Left lung (tissue), 10 donors: ENCODE measurements around the gene RNF213. TPM values are rescaled to one million over a fixed set of nuclear protein-coding genes. Genes with fewer than 3 reads are reported as not detected.
A peak's percentile ranks its signal among the peaks of the same experiment; 100 is the strongest.

Experiments
- ATAC-seq: fragments of 200-7000 bp; cut with Tn5 transposase; one replicate; pipeline ENCODE4 v1.9.1; 2020; ENCODE audit warnings: moderate library complexity
- DNase-seq, 4 donors: peaks; one replicate each; pipeline ENCODE4 v3.0.0-alpha.2; 2013 to 2020
- H3K27ac ChIP-seq, 2 donors: fragments of 200-600 bp; sonication (generic) in 1 of 2; one replicate each; pipeline versions ENCODE4 v1.5.0 to v1.8.0; 2020 to 2021
- H3K27me3 ChIP-seq, 2 donors: fragments of 200-600 bp; sonication (generic) in 1 of 2; one replicate each; pipeline versions ENCODE4 v1.5.0 to v1.8.0; 2020 to 2021
- H3K36me3 ChIP-seq, 2 donors: fragments of 200-600 bp; sonication (generic) in 1 of 2; one replicate each; pipeline versions ENCODE4 v1.5.0 to v1.8.0; 2020 to 2021
- H3K4me1 ChIP-seq, 2 donors: fragments of 200-600 bp; one replicate each; pipeline ENCODE4 v1.8.0; 2021
- H3K4me3 ChIP-seq, 2 donors: fragments of 200-600 bp; sonication (generic) in 1 of 2; one replicate each; pipeline versions ENCODE4 v1.5.0 to v1.8.0; 2020 to 2021; ENCODE audit warnings: mild to moderate bottlenecking in 1 of 2
- H3K9me3 ChIP-seq, 2 donors: fragments of 200-600 bp; sonication (generic) in 1 of 2; one replicate each; pipeline versions ENCODE4 v1.5.0 to v1.8.0; 2020 to 2021
- CTCF ChIP-seq, 2 donors: fragments of 200-600 bp; sonication (generic) in 1 of 2; IDR thresholded peaks; one replicate each; pipeline versions ENCODE4 v1.5.0 to v1.8.0; 2021; ENCODE audit warnings: antibody characterized with exemption in 2 of 2
- intact Hi-C, 2 donors: fragments of 100-400 bp; cut with DNase I; formaldehyde crosslinking; loops; one replicate each; pipeline versions ENCODE4 v1.11.2 to v1.14.2; 2022
- polyA plus RNA-seq, 6 donors: library from polyadenylated mRNA; unstranded; fragments of 120-200 nt; gene quantifications; one replicate each; pipeline ENCODE4 v1.2.1, GENCODE V29; 2013; ENCODE audit not compliant: insufficient read length in 6 of 6
- total RNA-seq, 2 donors: library from RNA; stranded (reverse); fragmentation: NEBNext Ultra II Directional; extraction: Animal tissue kit (Norgen Biotek cat#: 25700); gene quantifications; one replicate each; pipeline ENCODE4 v1.2.1, GENCODE V29; 2021
- donor health status: DM: no; HTN: yes; CAD: no.
- donor health status: DM: no; HTN: no; CAD: no.

The RNF213 gene
- total and polyA plus RNA-seq, 8 donors = 89.0 to 264 (median 103) TPM

- H3K27ac ChIP-seq = peak overlapping the region in 1 of 2 donors; percentile 16
- no peak for TF ChIP-seq CTCF (IDR thresholded peaks at IDR 0.05)
- intact Hi-C loops = no loop called here
- peaks cover 9 to 29% of the 10 kb centered on the region in 2 donors for H3K4me1 ChIP-seq
- H3K4me3 ChIP-seq = no peak overlapping the region
- DNase-seq (peak in 1 of 4 donors; percentile 75), ATAC-seq (no peak)
- H3K9me3 ChIP-seq = no peaks in the 10 kb centered on the region
- no peaks in the 10 kb centered on the region for H3K27me3 ChIP-seq
- H3K36me3 ChIP-seq = peaks cover 0 to 86% of the 10 kb centered on the region in 2 donors
Observed at GRCh38 chr17:80277751-80278671, 17.4 kb downstream of the RNF213 start.

- Histone ChIP-seq H3K36me3 (peaks cover 0 to 87% of the 10 kb centered on the region in 2 donors), H3K27ac (peak overlapping the region; percentile 5 to 53), H3K4me3 (no peak overlapping the region), H3K27me3 (no peaks in the 10 kb centered on the region), H3K4me1 (peaks cover 9 to 28% of the 10 kb centered on the region in 2 donors), H3K9me3 (no peaks in the 10 kb centered on the region)
- intact Hi-C loops = no loop called here
- no peak for TF ChIP-seq CTCF (IDR thresholded peaks at IDR 0.05)
- peak in 3 of 4 donors; percentile 53 to 80 (median 74) for DNase-seq
- ATAC-seq = peak; percentile 94
Observed at GRCh38 chr17:80279895-80280294, 19.2 kb downstream of the RNF213 start.

GRCh38 chr17:80281516-80281915, 20.9 kb downstream of the RNF213 start:
- ATAC-seq (no peak), DNase-seq (peak in 1 of 4 donors; percentile 42)
- peaks cover 9 to 38% of the 10 kb centered on the region in 2 donors for H3K4me1 ChIP-seq
- no peaks in the 10 kb centered on the region for H3K27me3 ChIP-seq
- H3K27ac ChIP-seq = no peak overlapping the region
- TF ChIP-seq CTCF (IDR thresholded peaks at IDR 0.05) = no peak
- intact Hi-C loops = no loop called here
- no peak overlapping the region for H3K4me3 ChIP-seq
- no peaks in the 10 kb centered on the region for H3K9me3 ChIP-seq
- peaks cover 0 to 86% of the 10 kb centered on the region in 2 donors for H3K36me3 ChIP-seq

- ATAC-seq (no peak), DNase-seq (peak in 1 of 4 donors; percentile 57)
- H3K27me3 ChIP-seq = no peaks in the 10 kb centered on the region
- H3K9me3 ChIP-seq = no peaks in the 10 kb centered on the region
- no peak for TF ChIP-seq CTCF (IDR thresholded peaks at IDR 0.05)
- no peak overlapping the region for H3K27ac ChIP-seq
- H3K4me3 ChIP-seq = no peak overlapping the region
- H3K4me1 ChIP-seq = peaks cover 6 to 51% of the 10 kb centered on the region in 2 donors
- H3K36me3 ChIP-seq = peaks cover 0 to 85% of the 10 kb centered on the region in 2 donors
- intact Hi-C loops = no loop called here
Observed at GRCh38 chr17:80283116-80283852, 22.6 kb downstream of the RNF213 start.

GRCh38 chr17:80284631-80285030, 24.0 kb downstream of the RNF213 start:
- no peak overlapping the region for H3K4me3 ChIP-seq
- no peaks in the 10 kb centered on the region for H3K9me3 ChIP-seq
- no peak for TF ChIP-seq CTCF (IDR thresholded peaks at IDR 0.05)
- H3K27me3 ChIP-seq = no peaks in the 10 kb centered on the region
- H3K27ac ChIP-seq = no peak overlapping the region
- peaks cover 6 to 39% of the 10 kb centered on the region in 2 donors for H3K4me1 ChIP-seq
- intact Hi-C loops = no loop called here
- ATAC-seq (no peak), DNase-seq (peak in 1 of 4 donors; percentile 42)
- H3K36me3 ChIP-seq = peaks cover 0 to 85% of the 10 kb centered on the region in 2 donors
